HL-60 (cell line): ENCODE results near the gene ANO9.

Experiments
- TF ChIP-seq, protein P1 (sequence below): IDR thresholded peaks from one replicate; pipeline ENCODE4 v1.5.1; 2011; ENCODE audit warnings: low read length, control low read depth, inconsistent platforms; ENCODE audit not compliant: insufficient read depth
- TF ChIP-seq, protein P2 (sequence below): IDR thresholded peaks from 2 replicates; pipeline ENCODE4 v1.6.1; 2012; ENCODE audit warnings: low read depth; ENCODE audit not compliant: insufficient replicate concordance

DNA sequence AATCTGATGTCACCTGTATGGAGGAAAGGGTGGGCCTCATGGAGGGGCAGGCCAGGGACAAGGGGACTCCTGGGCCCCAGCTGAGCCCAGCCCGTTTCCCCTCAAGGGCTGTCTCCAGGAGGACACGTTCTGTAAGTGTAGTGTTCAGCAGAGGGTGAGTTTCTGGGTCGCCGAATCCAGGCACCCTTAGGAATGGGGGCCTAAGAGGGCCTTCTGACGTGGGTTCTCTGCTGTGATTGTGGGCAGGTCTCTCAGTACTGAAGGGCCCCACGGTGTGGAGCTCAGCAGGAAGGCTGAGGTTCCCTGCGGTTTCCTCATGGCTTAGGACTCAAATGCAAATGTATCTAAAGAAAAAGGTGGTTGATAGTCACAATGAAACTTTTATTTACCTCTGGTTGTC is 14.7 kb upstream of the ANO9 start:
- TF ChIP-seq, protein P1, sequence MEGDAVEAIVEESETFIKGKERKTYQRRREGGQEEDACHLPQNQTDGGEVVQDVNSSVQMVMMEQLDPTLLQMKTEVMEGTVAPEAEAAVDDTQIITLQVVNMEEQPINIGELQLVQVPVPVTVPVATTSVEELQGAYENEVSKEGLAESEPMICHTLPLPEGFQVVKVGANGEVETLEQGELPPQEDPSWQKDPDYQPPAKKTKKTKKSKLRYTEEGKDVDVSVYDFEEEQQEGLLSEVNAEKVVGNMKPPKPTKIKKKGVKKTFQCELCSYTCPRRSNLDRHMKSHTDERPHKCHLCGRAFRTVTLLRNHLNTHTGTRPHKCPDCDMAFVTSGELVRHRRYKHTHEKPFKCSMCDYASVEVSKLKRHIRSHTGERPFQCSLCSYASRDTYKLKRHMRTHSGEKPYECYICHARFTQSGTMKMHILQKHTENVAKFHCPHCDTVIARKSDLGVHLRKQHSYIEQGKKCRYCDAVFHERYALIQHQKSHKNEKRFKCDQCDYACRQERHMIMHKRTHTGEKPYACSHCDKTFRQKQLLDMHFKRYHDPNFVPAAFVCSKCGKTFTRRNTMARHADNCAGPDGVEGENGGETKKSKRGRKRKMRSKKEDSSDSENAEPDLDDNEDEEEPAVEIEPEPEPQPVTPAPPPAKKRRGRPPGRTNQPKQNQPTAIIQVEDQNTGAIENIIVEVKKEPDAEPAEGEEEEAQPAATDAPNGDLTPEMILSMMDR: no peak
- TF ChIP-seq, protein P2, sequence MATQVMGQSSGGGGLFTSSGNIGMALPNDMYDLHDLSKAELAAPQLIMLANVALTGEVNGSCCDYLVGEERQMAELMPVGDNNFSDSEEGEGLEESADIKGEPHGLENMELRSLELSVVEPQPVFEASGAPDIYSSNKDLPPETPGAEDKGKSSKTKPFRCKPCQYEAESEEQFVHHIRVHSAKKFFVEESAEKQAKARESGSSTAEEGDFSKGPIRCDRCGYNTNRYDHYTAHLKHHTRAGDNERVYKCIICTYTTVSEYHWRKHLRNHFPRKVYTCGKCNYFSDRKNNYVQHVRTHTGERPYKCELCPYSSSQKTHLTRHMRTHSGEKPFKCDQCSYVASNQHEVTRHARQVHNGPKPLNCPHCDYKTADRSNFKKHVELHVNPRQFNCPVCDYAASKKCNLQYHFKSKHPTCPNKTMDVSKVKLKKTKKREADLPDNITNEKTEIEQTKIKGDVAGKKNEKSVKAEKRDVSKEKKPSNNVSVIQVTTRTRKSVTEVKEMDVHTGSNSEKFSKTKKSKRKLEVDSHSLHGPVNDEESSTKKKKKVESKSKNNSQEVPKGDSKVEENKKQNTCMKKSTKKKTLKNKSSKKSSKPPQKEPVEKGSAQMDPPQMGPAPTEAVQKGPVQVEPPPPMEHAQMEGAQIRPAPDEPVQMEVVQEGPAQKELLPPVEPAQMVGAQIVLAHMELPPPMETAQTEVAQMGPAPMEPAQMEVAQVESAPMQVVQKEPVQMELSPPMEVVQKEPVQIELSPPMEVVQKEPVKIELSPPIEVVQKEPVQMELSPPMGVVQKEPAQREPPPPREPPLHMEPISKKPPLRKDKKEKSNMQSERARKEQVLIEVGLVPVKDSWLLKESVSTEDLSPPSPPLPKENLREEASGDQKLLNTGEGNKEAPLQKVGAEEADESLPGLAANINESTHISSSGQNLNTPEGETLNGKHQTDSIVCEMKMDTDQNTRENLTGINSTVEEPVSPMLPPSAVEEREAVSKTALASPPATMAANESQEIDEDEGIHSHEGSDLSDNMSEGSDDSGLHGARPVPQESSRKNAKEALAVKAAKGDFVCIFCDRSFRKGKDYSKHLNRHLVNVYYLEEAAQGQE: no peak
